ENCODE measurements around the gene MCTP1. TPM values are rescaled to one million over a fixed set of nuclear protein-coding genes. Genes with fewer than 3 reads are reported as not detected.

The MCTP1 gene
- total RNA-seq, 1 experiment from 2014 or later: 0.44 TPM

GRCh38 chr5:95332158-95332557 lies 47.3 kb upstream of the MCTP1 start (continued):
- TF ChIP-seq, protein P1, sequence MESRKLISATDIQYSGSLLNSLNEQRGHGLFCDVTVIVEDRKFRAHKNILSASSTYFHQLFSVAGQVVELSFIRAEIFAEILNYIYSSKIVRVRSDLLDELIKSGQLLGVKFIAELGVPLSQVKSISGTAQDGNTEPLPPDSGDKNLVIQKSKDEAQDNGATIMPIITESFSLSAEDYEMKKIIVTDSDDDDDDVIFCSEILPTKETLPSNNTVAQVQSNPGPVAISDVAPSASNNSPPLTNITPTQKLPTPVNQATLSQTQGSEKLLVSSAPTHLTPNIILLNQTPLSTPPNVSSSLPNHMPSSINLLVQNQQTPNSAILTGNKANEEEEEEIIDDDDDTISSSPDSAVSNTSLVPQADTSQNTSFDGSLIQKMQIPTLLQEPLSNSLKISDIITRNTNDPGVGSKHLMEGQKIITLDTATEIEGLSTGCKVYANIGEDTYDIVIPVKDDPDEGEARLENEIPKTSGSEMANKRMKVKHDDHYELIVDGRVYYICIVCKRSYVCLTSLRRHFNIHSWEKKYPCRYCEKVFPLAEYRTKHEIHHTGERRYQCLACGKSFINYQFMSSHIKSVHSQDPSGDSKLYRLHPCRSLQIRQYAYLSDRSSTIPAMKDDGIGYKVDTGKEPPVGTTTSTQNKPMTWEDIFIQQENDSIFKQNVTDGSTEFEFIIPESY (IDR thresholded peaks at IDR 0.05; ENCODE audit: extremely low read depth, insufficient replicate concordance, low read length): no peak
- TF ChIP-seq EZH2 (IDR thresholded peaks at IDR 0.05): no peak

DNA sequence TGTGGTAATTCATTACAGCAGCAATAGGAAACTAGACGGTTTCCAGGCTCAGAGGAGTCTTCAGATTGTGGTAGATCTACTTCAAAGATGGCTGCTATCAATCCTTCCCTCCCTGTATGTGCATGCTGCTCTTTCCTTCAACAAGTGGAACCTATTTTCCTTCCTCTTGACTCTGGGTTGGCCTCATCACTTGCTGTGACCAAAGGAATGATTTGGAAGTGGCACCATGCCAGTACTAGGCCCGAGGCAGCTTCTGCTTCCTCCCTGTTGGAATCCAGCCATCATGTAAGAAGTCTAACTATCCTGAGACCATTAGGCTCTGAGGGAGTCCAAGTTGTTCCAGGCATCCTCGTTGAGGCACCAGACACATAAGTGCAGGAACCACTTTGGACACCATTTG lies 46.5 kb upstream of the MCTP1 start:
- DNase-seq (ENCODE audit: low read depth, low spot score) (no peak), ATAC-seq (no peak)
- no peak overlapping the region for H3K27ac ChIP-seq (ENCODE audit: low read depth, low read length)
- no peak overlapping the region for H3K4me3 ChIP-seq (replicated peaks in 1 of 2; ENCODE audit: low read depth in 1 of 2, low read length in 2 of 2)
- TF ChIP-seq, protein P1 (IDR thresholded peaks at IDR 0.05; ENCODE audit: extremely low read depth, insufficient replicate concordance, low read length): no peak
- TF ChIP-seq FOSL1 (IDR thresholded peaks at IDR 0.05; ENCODE audit: low read depth): no peak
- no peak for TF ChIP-seq EZH2phosphoT487 (IDR thresholded peaks at IDR 0.05; ENCODE audit: borderline replicate concordance)
- TF ChIP-seq ZFX (IDR thresholded peaks at IDR 0.05): no peak
- TF ChIP-seq SIN3A (IDR thresholded peaks at IDR 0.05; ENCODE audit: low read depth): no peak
- TF ChIP-seq CBX3 (IDR thresholded peaks at IDR 0.05; ENCODE audit: low read depth): no peak
- TF ChIP-seq EZH2 (IDR thresholded peaks at IDR 0.05): no peak
- no peak for TF ChIP-seq REST (IDR thresholded peaks at IDR 0.05; ENCODE audit: low read depth)
- no peak for TF ChIP-seq POLR2AphosphoS5 (IDR thresholded peaks at IDR 0.05; ENCODE audit: low read depth, low read length)
- TF ChIP-seq SRF (IDR thresholded peaks at IDR 0.05; ENCODE audit: low read depth): no peak
- no peak for TF ChIP-seq SP1 (IDR thresholded peaks at IDR 0.05; ENCODE audit: low read depth)
- no peak for TF ChIP-seq TCF7L2 (IDR thresholded peaks at IDR 0.05; ENCODE audit: borderline replicate concordance, extremely low read depth, insufficient read depth, insufficient read length)
- H3K9me2 ChIP-seq (ENCODE audit: insufficient read depth): no peaks in the 10 kb centered on the region
- intact Hi-C loops (cut with micrococcal nuclease): no loop called here
- CTCF ChIA-PET: no interaction called here
- H3K4me2 ChIP-seq (ENCODE audit: low read length): no peak overlapping the region
- POLR2A ChIA-PET: no interaction called here
- no TSS peak for BruUV-seq (replicated peaks)
- H3K4me1 ChIP-seq (ENCODE audit: control insufficient read depth in 1 of 2, insufficient read depth in 2 of 2, low read length in 2 of 2): no peaks in the 10 kb centered on the region
- no peak overlapping the region for H2AFZ ChIP-seq (ENCODE audit: low read depth, low read length, poor library complexity, severe bottlenecking)
- H3K27me3 ChIP-seq (ENCODE audit: insufficient read depth, low read length): no peaks in the 10 kb centered on the region
- no peaks in the 10 kb centered on the region for H3K36me3 ChIP-seq (ENCODE audit: control insufficient read depth in 1 of 2, insufficient read depth in 2 of 2, low read length in 2 of 2)
- RAD21 ChIA-PET (ENCODE audit: low non-redundant PET in 1 of 2, low total read pairs in 2 of 2, uncharacterized antibody in 2 of 2, unreplicated experiment in 2 of 2): no interaction called here
- no peaks in the 10 kb centered on the region for H4K20me1 ChIP-seq (ENCODE audit: insufficient read depth)
- H3K79me2 ChIP-seq (ENCODE audit: insufficient read depth, low read length): no peaks in the 10 kb centered on the region
- no peak overlapping the region for H3K9ac ChIP-seq (ENCODE audit: low read length)
- no peaks in the 10 kb centered on the region for H3K9me3 ChIP-seq (ENCODE audit: control insufficient read depth in 1 of 2, insufficient read depth in 1 of 2, low read depth in 1 of 2, low read length in 2 of 2)

Measured in HCT116 (cell line).